Measurements from ENCODE around the gene USPL1. TPM values are rescaled to one million over a fixed set of nuclear protein-coding genes. Genes with fewer than 3 reads are reported as not detected.
"Not testable (repeated sequence)": the region's sequence is repeated elsewhere in the genome, so short reads cannot be mapped to it uniquely, and the experiment has no call there.

USPL1 gene
- total RNA-seq, 6 experiments from 2014 or later: 8.0 to 10.9 (median 10.3) TPM

DNA sequence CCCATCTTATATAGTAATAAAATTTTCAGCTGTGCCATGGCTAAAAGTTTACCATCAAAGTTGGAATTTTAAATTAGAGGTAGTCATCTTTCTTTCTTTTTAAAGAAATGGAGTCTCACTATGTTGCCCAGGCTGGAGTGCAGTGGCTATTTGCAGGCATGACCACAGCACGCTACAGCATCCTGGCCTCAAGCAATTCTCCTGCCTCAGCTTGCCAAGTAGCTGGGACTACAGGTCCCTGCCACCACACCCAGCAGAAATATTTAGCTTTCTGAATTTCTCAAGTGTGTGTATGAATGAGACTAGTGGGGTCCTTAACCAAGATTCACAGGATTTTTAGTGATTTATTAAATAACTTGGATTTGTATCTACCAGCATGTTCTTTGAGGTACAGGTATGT lies 30.5 kb upstream of the USPL1 start:
- TF ChIP-seq, protein P1, sequence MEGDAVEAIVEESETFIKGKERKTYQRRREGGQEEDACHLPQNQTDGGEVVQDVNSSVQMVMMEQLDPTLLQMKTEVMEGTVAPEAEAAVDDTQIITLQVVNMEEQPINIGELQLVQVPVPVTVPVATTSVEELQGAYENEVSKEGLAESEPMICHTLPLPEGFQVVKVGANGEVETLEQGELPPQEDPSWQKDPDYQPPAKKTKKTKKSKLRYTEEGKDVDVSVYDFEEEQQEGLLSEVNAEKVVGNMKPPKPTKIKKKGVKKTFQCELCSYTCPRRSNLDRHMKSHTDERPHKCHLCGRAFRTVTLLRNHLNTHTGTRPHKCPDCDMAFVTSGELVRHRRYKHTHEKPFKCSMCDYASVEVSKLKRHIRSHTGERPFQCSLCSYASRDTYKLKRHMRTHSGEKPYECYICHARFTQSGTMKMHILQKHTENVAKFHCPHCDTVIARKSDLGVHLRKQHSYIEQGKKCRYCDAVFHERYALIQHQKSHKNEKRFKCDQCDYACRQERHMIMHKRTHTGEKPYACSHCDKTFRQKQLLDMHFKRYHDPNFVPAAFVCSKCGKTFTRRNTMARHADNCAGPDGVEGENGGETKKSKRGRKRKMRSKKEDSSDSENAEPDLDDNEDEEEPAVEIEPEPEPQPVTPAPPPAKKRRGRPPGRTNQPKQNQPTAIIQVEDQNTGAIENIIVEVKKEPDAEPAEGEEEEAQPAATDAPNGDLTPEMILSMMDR (IDR thresholded peaks at IDR 0.05): no peak
- no peaks in the 10 kb centered on the region for H3K9me3 Mint-ChIP-seq
- no peak overlapping the region for H3K4me3 Mint-ChIP-seq
- H3K4me1 Mint-ChIP-seq (ENCODE audit: low read depth): peaks cover 28% of the 10 kb centered on the region
- no peak for DNase-seq
- H3K27ac Mint-ChIP-seq: no peak overlapping the region
- peaks cover 2% of the 10 kb centered on the region for H3K27me3 Mint-ChIP-seq (ENCODE audit: insufficient read depth)
- H3K36me3 Mint-ChIP-seq (ENCODE audit: low read depth): no peaks in the 10 kb centered on the region

- Mint-ChIP-seq H3K27me3 (ENCODE audit: insufficient read depth) (peaks cover 2% of the 10 kb centered on the region), H3K9me3 (no peaks in the 10 kb centered on the region), H3K36me3 (ENCODE audit: low read depth) (no peaks in the 10 kb centered on the region), H3K4me1 (ENCODE audit: low read depth) (peaks cover 28% of the 10 kb centered on the region), H3K4me3 (no peak overlapping the region), H3K27ac (no peak overlapping the region)
- TF ChIP-seq, protein P1 (IDR thresholded peaks at IDR 0.05): no peak
- no peak for DNase-seq
These were observed 30.0 kb upstream of the USPL1 start for GRCh38 chr13:30587739-30588138.

- Mint-ChIP-seq H3K27me3 (ENCODE audit: insufficient read depth) (peaks cover 2% of the 10 kb centered on the region; the same call in 1 of the 2 replicates), H3K4me1 (ENCODE audit: low read depth) (peaks cover 11% of the 10 kb centered on the region), H3K9me3 (no peaks in the 10 kb centered on the region), H3K36me3 (ENCODE audit: low read depth) (no peaks in the 10 kb centered on the region), H3K27ac (no peak overlapping the region), H3K4me3 (no peak overlapping the region)
- TF ChIP-seq, protein P1 (IDR thresholded peaks at IDR 0.05): no peak
- no peak for DNase-seq
These were observed 24.7 kb upstream of the USPL1 start for GRCh38 chr13:30593001-30593400.

DNA sequence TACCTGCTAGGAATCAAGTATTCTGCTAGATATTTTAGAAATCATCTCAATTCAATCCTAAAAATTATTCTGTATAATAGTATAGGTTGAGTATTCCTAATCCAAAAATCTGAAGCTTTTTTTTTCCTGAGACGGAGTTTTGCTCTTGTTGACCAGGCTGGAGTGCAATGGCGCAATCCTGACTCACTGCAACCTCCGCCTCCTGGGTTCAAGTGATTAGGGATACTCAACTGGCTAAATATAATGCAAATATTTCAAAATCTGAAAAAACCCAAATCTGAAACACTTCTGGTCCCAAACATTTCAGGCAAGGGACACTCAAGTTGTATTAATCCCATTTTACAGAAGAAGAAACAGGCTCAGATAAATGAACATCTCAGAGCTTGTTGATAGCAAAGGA lies 17.2 kb upstream of the USPL1 start:
- H3K36me3 Mint-ChIP-seq (ENCODE audit: low read depth): no peaks in the 10 kb centered on the region
- H3K9me3 Mint-ChIP-seq: no peaks in the 10 kb centered on the region
- H3K4me3 Mint-ChIP-seq: no peak overlapping the region
- no peak overlapping the region for H3K27ac Mint-ChIP-seq
- TF ChIP-seq, protein P1 (IDR thresholded peaks at IDR 0.05): no peak
- H3K27me3 Mint-ChIP-seq (ENCODE audit: insufficient read depth): no peaks in the 10 kb centered on the region
- peaks cover 11% of the 10 kb centered on the region for H3K4me1 Mint-ChIP-seq (ENCODE audit: low read depth)
- DNase-seq: no peak

GRCh38 chr13:30601836-30602235 lies 15.9 kb upstream of the USPL1 start:
- H3K4me3 Mint-ChIP-seq: no peak overlapping the region
- peaks cover 11% of the 10 kb centered on the region for H3K4me1 Mint-ChIP-seq (ENCODE audit: low read depth)
- TF ChIP-seq, protein P1 (IDR thresholded peaks at IDR 0.05): no peak
- DNase-seq: no peak
- no peaks in the 10 kb centered on the region for H3K36me3 Mint-ChIP-seq (ENCODE audit: low read depth)
- no peaks in the 10 kb centered on the region for H3K9me3 Mint-ChIP-seq
- no peaks in the 10 kb centered on the region for H3K27me3 Mint-ChIP-seq (ENCODE audit: insufficient read depth)
- no peak overlapping the region for H3K27ac Mint-ChIP-seq

- Mint-ChIP-seq H3K4me3 (no peak overlapping the region), H3K36me3 (ENCODE audit: low read depth) (no peaks in the 10 kb centered on the region), H3K9me3 (no peaks in the 10 kb centered on the region), H3K27me3 (ENCODE audit: insufficient read depth) (no peaks in the 10 kb centered on the region), H3K27ac (no peak overlapping the region), H3K4me1 (ENCODE audit: low read depth) (peaks cover under 1% of the 10 kb centered on the region; the same call in 1 of the 2 replicates)
- TF ChIP-seq, protein P1 (IDR thresholded peaks at IDR 0.05): no peak
- no peak for DNase-seq
These were observed 12.7 kb upstream of the USPL1 start for GRCh38 chr13:30605052-30605451.

GRCh38 chr13:30607186-30607585 lies 10.5 kb upstream of the USPL1 start:
- H3K27ac Mint-ChIP-seq: not testable (repeated sequence)

More at GRCh38 chr13:30607186-30607585, 10.5 kb upstream of the USPL1 start:
- H3K4me3 Mint-ChIP-seq; H3K4me1 Mint-ChIP-seq (ENCODE audit: low read depth); H3K9me3 Mint-ChIP-seq; DNase-seq; H3K27me3 Mint-ChIP-seq (ENCODE audit: insufficient read depth); H3K36me3 Mint-ChIP-seq (ENCODE audit: low read depth): not testable (repeated sequence)

Measured in HFFc6 (cell line).